ENCODE data around the gene OR52L1. TPM values are rescaled to one million over a fixed set of nuclear protein-coding genes. Genes with fewer than 3 reads are reported as not detected.

Gene OR52L1
- total RNA-seq, result not detected
- not detected for polyA plus RNA-seq
- total RNA-seq, result 0 reads per million in 6 experiments

DNA sequence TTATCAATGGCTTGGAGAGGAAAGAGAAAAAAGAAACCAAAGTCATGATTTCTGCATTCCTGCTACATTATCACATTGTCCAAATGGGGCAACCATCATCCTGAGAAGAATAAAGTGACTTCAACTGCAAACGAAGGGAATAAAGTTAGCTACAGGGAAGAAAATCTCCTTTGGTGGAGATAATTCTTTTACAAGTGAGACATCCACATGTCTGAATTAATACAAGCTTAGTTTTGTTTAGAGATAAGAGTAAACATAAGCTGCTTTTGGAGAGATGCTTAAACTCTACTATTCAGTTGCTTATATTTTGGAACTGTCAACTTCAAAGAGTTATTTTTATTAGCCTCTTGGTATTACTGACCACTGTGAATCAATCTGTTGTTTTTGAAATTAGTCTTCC is at the start of gene OR52L1:
OR52L1 (minus strand) TSS at position 101 of the 400 bp plus-strand sequence; CDS start at position 46, 55 bp downstream.
- DNase-seq (no peak), ATAC-seq (no peak)
- Mint-ChIP-seq H3K4me1 (peaks cover 0 to 1% (median 0%) of the 10 kb centered on the region in 4 donors), H3K27me3 (peaks cover 21 to 62% (median 31%) of the 10 kb centered on the region in 5 donors), H3K9me3 (peaks cover 0 to 7% (median 0%) of the 10 kb centered on the region in 9 donors), H3K27ac (no peak within 1 kb of the TSS), H3K4me3 (no peak within 1 kb of the TSS), H3K36me3 (no peaks in the 10 kb centered on the region)
- POLR2A ChIA-PET, result no interaction called here

DNA sequence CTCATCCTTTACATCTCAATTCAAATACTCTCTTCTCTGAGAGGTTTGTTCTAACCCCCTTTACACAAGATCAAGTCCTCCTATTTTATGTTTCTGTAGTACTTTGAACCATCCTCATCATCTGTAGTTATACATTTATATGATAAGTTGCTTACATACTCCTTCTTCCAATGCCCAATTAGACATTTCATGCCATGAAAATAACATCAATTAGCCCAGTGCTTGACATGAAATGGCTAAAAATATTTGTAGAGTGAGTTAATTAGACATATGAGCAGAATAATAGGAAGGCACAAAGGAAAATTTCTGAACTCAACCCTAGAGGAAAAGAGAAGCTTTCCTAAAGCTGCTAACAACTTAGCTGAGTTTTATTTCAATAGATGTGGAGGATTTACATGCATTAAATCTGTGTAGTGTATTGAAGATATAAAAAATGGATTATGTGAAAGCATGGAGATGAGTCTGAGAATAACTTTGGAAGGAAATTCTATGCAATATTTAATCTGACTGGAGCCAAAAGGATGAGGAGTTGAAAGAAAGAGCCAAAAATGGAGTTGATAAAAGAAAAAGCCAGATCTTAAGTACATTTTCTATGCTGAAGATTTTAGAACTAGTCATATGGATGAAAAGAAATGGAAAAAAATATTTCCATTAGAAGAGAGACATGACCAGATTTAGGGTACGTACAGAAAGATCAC is 44.1 kb upstream of the OR52L1 start, which contains the start of gene OR56A1:
OR56A1 (minus strand) TSS at position 51 of the 698 bp plus-strand sequence. CDS start 3,066 bp downstream, outside the sequence.
- DNase-seq (no peak), ATAC-seq (no peak)
- no peaks in the 10 kb centered on the region for H3K9me3 Mint-ChIP-seq
- H3K4me3 Mint-ChIP-seq, result no peak within 1 kb of the TSS
- H3K36me3 Mint-ChIP-seq, result no peaks in the 10 kb centered on the region
- H3K4me1 Mint-ChIP-seq, result no peaks in the 10 kb centered on the region
- H3K27me3 Mint-ChIP-seq, result peaks cover 10 to 19% (median 16%) of the 10 kb centered on the region in 5 donors
- POLR2A ChIA-PET, result interaction anchor here (0.6 kb wide), 1 partner anchor 642 kb away, joined by 3 read pairs; no protein-coding TSS in a partner anchor
- no peak within 1 kb of the TSS for H3K27ac Mint-ChIP-seq

DNA sequence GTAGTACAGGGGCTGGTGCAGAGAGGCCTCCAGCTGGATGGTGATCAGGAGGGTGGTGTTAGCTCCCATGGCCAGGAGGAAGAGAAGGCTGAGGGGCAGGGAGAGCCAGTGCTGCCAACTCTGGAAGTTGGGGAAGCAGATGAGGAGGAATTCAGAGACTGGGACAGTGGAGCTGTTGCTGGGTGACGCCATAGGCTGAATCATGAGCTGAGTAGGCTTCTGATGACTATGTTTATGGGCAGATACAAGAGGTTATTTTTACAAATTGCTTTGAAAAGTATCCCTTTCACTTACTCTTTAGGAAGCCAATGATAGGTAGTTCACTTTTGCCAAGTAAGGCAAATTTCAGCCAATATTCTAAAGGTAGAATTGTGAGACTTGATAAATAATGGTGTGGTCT is 40.7 kb upstream of the OR52L1 start:
- Mint-ChIP-seq H3K9me3 (no peaks in the 10 kb centered on the region), H3K4me3 (no peak overlapping the region), H3K27me3 (peaks cover 13 to 38% (median 23%) of the 10 kb centered on the region in 5 donors), H3K36me3 (no peaks in the 10 kb centered on the region), H3K4me1 (no peaks in the 10 kb centered on the region), H3K27ac (no peak overlapping the region)
- POLR2A ChIA-PET, result no interaction called here
- DNase-seq (no peak), ATAC-seq (no peak)

DNA sequence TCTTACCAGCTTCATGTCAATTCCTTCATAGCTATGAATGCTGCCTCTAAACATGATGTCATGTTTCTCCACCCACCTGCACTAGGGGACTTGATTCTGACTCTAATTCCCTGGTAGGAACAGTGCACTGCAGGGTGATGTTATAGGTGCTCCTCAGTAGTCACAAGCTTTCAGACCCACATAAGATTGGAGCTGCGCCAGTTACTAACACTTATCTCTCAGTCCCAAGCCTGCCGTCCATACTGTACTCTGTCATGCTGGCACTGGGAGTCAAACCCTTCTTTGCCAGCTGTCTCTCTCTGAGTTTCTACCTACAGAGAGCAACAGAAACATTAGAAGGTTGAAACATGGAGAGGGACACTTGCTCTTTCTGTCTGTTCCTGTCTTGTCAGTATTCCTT is 38.3 kb upstream of the OR52L1 start:
- Mint-ChIP-seq H3K27me3 (peaks cover 15 to 47% (median 27%) of the 10 kb centered on the region in 5 donors), H3K27ac (no peak overlapping the region), H3K4me3 (no peak overlapping the region), H3K4me1 (no peaks in the 10 kb centered on the region), H3K9me3 (no peaks in the 10 kb centered on the region), H3K36me3 (no peaks in the 10 kb centered on the region)
- ATAC-seq (no peak), DNase-seq (no peak)
- POLR2A ChIA-PET, result no interaction called here

DNA sequence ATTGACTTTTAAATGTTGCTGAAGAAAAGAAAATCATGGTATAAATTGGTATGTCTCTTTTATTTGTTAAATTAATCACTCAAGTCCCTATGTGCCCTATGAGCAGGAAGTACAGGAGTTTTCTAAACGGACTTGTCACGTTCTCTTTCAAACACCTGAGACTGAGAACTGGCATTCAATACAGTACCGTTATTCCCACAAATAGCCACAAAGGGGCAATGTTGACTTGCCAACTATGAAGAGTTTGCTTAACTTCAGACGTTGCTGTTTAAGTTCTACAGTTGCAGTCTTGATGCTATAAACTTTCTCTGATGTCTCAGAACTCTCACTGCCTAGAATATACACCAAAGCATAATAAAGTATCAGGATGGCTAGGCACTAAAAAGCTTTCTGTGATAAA is 36.2 kb upstream of the OR52L1 start:
- peaks cover 0 to 3% (median 0%) of the 10 kb centered on the region in 9 donors for H3K9me3 Mint-ChIP-seq
- H3K27ac Mint-ChIP-seq, result no peak overlapping the region
- peaks cover 20 to 47% (median 27%) of the 10 kb centered on the region in 5 donors for H3K27me3 Mint-ChIP-seq
- H3K36me3 Mint-ChIP-seq, result no peaks in the 10 kb centered on the region
- no peak overlapping the region for H3K4me3 Mint-ChIP-seq
- POLR2A ChIA-PET, result no interaction called here
- DNase-seq, result peak in 4 of 10 donors; percentile 6 to 40 (median 32)
- no peaks in the 10 kb centered on the region for H3K4me1 Mint-ChIP-seq
- ATAC-seq, result peak in 1 of 2 donors; percentile 59

DNA sequence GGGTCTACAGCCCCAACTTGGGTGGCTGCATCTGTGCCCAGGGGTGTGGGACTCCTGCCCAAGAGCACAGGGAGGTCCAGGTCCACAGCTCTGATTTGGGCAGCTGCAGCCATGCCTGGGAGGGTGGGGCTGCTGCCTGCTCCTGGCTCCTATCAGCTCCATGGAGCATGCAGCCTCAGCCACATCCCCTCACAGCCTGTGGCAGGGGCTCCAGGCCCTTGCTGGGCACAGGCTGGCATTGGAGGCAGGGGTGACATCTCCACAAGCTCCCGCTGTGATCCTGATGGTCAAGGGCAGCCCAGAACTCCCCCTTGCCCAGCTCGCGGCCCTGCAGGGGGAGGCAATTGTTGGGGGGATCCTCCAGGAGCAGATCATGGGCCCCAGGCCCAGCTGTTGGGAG is 26.3 kb upstream of the OR52L1 start:
- peaks cover 3 to 15% (median 3%) of the 10 kb centered on the region in 3 donors for H3K36me3 Mint-ChIP-seq
- no peak overlapping the region for H3K27ac Mint-ChIP-seq
- H3K9me3 Mint-ChIP-seq, result peaks cover 0 to 34% (median 16%) of the 10 kb centered on the region in 9 donors
- no peaks in the 10 kb centered on the region for H3K4me1 Mint-ChIP-seq
- no peak for DNase-seq
- H3K4me3 Mint-ChIP-seq, result no peak overlapping the region
- ATAC-seq, result no peak
- POLR2A ChIA-PET, result no interaction called here
- peaks cover 17 to 38% (median 35%) of the 10 kb centered on the region in 5 donors for H3K27me3 Mint-ChIP-seq

DNA sequence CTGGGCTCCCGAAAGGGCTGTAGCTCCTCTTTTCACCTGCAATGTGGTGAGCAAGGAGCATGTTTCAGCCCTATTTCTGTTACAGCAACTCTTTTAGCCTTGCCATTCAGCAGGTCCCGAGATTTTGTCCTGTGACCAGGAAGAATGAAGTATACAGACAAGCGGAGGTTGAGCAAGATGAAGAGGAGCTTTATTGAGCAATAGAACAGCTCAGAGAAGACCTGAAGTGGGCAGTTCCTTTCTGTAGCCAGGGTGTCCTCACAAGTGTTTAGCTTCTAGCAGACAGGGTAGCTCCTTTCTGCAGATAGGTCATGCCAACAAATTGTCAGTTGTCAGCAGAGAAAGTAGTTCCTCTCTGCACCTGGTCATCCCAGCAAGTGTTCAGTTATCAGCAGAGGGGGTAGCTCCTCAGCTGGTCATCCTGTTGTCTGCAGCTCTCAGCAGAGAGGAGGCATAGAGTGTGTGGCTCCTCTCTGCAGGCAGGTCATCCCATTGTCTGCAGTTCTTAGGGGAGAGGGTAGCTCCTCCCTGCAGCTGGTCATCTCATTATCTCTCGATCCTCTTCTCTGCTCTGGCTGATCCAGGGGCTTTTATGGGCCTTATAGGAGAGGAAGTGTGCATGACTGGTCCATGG is 25.4 kb upstream of the OR52L1 start:
- peaks cover 12 to 38% (median 32%) of the 10 kb centered on the region in 5 donors for H3K27me3 Mint-ChIP-seq
- peaks cover 0 to 27% (median 11%) of the 10 kb centered on the region in 9 donors for H3K9me3 Mint-ChIP-seq
- no peaks in the 10 kb centered on the region for H3K4me1 Mint-ChIP-seq
- ATAC-seq, result no peak
- H3K36me3 Mint-ChIP-seq, result peaks cover 3 to 14% (median 3%) of the 10 kb centered on the region in 3 donors
- POLR2A ChIA-PET, result no interaction called here
- DNase-seq, result no peak
- H3K4me3 Mint-ChIP-seq, result no peak overlapping the region
- no peak overlapping the region for H3K27ac Mint-ChIP-seq

DNA sequence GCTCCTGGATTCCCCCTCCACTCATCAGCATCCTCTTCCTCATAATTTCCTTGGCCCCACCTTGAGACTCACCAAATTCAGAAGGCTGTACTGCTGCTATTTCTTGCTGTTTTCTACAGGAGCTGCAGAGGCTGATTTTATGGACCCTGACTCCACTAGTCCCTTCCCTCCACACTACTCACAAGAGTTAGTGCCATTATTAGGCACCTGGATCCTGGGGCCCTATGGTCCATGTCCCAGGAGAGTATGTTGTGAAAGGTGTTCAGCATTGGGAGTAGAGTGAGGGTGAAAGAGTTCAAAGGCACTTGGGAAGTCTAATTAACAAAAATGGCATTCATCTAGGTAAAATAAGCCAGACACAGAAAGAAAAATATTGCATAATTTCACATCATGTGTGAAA is 20.1 kb upstream of the OR52L1 start, which contains the start of gene OR56A4:
OR56A4 (minus strand) TSS at position 101 of the 400 bp plus-strand sequence. CDS start 3,954 bp downstream, outside the sequence.
- no peak for ATAC-seq
- Mint-ChIP-seq H3K27me3 (peaks cover 2 to 44% (median 29%) of the 10 kb centered on the region in 5 donors), H3K27ac (no peak within 1 kb of the TSS), H3K4me3 (no peak within 1 kb of the TSS), H3K36me3 (no peaks in the 10 kb centered on the region), H3K9me3 (no peaks in the 10 kb centered on the region), H3K4me1 (no peaks in the 10 kb centered on the region)
- POLR2A ChIA-PET, result no interaction called here
- DNase-seq, result no peak

DNA sequence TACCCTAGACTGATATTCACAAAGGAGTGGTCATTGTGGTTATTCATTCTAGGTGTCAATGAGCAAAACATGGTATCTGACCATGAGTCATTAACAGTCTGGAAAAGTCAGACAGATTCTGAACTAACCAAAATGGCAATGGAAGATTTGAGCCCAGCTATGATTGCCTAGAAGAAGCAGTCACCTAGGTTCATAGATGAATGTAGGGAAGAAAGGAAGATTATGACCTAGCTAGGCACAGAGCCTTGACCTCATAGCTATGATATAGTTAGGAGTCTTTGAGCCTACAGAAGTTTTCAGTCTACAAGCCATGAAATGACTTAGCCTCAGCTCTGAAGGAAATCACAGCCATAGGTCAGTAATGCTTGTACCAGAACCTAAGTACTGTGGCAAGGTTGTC is 19.6 kb upstream of the OR52L1 start:
- Mint-ChIP-seq H3K27ac (no peak overlapping the region), H3K4me1 (no peaks in the 10 kb centered on the region), H3K9me3 (no peaks in the 10 kb centered on the region), H3K4me3 (no peak overlapping the region), H3K36me3 (no peaks in the 10 kb centered on the region), H3K27me3 (peaks cover 3 to 43% (median 25%) of the 10 kb centered on the region in 5 donors)
- POLR2A ChIA-PET, result no interaction called here
- no peak for ATAC-seq
- no peak for DNase-seq

DNA sequence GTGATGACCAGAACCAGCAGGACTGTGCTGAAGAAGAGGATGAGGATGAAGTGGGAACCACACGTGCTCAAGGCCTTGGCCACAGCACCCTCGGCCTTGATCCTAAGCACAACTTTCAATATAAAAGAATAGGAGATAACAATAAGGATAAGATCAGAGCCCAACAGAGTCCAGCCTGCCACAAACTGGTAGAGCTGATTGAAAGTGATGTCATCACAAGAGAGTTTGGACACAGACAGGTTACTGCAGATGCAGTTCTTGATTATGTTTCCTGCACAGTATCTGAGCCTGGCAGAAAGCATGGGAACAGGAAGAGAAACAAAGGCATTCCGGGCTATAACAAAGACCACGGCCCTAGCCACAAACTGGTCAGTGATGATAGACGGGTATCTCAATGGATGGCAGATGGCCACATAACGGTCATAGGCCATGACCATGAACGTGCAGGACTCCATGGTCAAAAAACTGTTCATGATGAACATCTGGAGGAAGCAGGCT is 15.5 kb upstream of the OR52L1 start:
- ATAC-seq, result no peak
- H3K4me3 Mint-ChIP-seq, result no peak overlapping the region
- peaks cover 9 to 43% (median 20%) of the 10 kb centered on the region in 5 donors for H3K27me3 Mint-ChIP-seq
- POLR2A ChIA-PET, result no interaction called here
- DNase-seq, result no peak
- peaks cover 0 to 2% (median 0%) of the 10 kb centered on the region in 9 donors for H3K9me3 Mint-ChIP-seq
- H3K27ac Mint-ChIP-seq, result peak overlapping the region in 1 of 10 donors; percentile 49
- H3K4me1 Mint-ChIP-seq, result no peaks in the 10 kb centered on the region
- no peaks in the 10 kb centered on the region for H3K36me3 Mint-ChIP-seq

DNA sequence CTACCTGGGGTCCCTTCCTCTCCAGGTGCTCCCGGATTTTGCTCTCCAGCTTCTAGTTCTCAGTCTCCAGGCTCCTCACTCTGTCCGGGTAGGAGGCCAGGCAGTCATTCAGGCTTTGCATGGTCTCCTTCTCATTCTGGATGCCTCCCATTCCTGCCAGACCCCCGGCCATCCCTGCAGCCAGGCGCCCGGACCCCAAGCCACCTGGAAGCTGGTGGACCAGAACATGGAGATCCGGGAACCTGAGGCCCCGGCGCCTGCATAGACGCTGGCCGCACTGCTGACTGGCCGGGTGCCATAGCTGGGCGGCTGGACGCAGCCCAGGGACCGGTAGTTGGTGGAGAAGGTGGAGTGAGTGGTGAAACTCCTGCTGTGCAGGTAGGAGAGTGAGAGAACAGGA is 8.0 kb upstream of the OR52L1 start:
- POLR2A ChIA-PET, result no interaction called here
- no peaks in the 10 kb centered on the region for H3K4me1 Mint-ChIP-seq

DNA sequence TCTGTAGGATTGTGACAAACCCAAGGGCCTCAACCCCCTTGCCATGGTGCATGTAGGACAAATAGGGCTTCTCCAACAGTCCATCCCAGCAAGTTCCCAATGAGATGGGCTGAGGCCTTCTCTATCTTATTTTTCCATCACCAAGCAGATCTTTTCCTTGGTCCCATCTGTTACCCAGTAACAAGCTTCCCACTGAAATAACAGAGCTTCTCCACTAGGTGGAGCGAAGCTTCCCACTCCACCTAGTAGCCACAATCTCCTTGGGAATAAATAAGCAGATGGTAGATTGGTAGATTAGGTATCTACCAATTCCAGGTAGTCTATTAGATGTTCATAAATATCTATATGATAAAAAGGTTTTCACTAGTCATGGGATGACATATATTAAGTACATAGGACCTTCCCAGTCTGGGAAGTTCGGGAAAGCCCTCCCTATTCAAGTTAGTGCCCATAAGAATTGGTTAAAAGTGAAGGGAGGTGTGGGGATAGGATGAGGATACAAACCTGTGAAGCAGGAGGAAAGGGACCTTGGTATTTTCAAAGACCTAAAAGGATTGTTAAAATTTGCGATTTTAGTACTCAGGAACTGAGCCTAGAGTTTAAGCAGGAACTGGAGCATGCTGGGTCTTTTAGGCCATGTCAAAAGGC is 5.9 kb upstream of the OR52L1 start:
- no peaks in the 10 kb centered on the region for H3K9me3 Mint-ChIP-seq
- DNase-seq, result no peak
- H3K36me3 Mint-ChIP-seq, result no peaks in the 10 kb centered on the region
- peaks cover 10 to 20% (median 12%) of the 10 kb centered on the region in 5 donors for H3K27me3 Mint-ChIP-seq
- no peak for ATAC-seq
- no peak overlapping the region for H3K4me3 Mint-ChIP-seq
- no peak overlapping the region for H3K27ac Mint-ChIP-seq
- H3K4me1 Mint-ChIP-seq, result no peaks in the 10 kb centered on the region
- POLR2A ChIA-PET, result no interaction called here

More for the DNA sequence above, 8.0 kb upstream of the OR52L1 start:
- no peak overlapping the region for H3K27ac Mint-ChIP-seq
- H3K27me3 Mint-ChIP-seq, result peaks cover 7 to 18% (median 17%) of the 10 kb centered on the region in 5 donors
- H3K9me3 Mint-ChIP-seq, result peaks cover 0 to 2% (median 0%) of the 10 kb centered on the region in 9 donors
- H3K36me3 Mint-ChIP-seq, result no peaks in the 10 kb centered on the region
- DNase-seq (no peak), ATAC-seq (no peak)
- H3K4me3 Mint-ChIP-seq, result no peak overlapping the region
